GM21723 (cell line): Measurements from ENCODE around the gene RABL2A.
A peak's percentile ranks its signal among the peaks of the same experiment; 100 is the strongest.
"Not testable (repeated sequence)": the region's sequence is repeated elsewhere in the genome, so short reads cannot be mapped to it uniquely, and the experiment has no call there.

ENCODE experiments used
- ATAC-seq: cut with Tn5 transposase; IDR thresholded peaks from one replicate; pipeline ENCODE4 v1.9.1; 2021; ENCODE audit warnings: mild to moderate bottlenecking, moderate library complexity; ENCODE audit not compliant: unreplicated experiment

Gene RABL2A

DNA sequence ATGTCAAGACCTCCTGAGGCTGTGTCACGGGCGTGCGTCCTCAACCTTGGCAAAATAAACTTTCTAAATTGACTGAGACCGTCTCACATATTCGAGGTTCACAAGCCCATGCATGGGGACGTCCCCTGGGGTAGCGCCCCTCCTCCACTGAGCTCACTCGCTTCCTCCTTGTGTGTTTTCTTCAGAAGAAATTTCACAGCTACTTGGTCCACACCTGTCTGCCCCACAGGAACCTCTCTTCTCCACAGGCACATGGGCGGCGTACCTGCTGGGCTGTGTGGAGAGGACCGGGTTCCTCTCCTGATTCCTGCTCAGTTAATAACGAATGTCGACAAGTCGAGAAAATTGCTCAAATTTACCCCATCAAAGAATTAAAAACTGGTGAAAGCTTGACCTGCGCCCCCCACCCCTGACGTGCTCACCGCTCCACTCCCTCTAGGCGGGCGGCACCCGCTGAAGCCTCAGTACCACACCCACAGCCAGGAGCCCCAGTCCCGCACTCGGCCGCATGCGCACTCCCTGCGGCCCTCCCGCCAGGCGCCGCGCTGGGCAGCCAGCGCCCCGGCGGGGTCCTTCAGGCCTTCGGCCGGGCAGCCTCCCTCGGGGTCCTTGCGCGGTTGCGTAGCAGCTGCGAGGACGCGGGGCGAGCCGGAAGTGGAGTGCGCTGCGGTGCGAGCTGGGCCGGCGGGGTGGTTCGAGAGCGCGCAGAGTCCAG, at the start of gene RABL2A:
Gene RABL2A, plus strand, starts transcription at position 651 of the 715 bp plus-strand sequence. CDS start 1,341 bp downstream, outside the sequence.
- ATAC-seq, result peak; percentile 96

DNA sequence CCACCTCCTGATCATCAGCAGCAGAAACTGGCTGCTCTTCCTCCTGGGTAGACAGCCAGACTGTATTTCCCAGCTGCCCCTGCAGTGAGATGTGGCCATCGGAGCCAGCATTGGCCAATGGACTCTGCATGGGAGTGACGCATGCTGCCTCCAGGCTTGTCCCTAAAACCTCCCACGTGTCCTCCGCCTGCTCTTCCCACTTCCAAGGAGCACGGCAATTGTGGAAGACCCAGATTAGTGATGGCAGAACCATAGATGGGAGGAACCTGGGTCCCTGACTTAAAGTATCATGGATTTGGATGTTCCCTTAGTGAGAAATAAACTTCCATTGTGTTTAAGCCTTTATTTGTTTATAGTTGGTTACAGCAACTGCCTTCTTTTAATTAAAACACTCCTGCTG, 48.6 kb upstream of the RABL2A start:
- ATAC-seq, result not testable (repeated sequence)

DNA sequence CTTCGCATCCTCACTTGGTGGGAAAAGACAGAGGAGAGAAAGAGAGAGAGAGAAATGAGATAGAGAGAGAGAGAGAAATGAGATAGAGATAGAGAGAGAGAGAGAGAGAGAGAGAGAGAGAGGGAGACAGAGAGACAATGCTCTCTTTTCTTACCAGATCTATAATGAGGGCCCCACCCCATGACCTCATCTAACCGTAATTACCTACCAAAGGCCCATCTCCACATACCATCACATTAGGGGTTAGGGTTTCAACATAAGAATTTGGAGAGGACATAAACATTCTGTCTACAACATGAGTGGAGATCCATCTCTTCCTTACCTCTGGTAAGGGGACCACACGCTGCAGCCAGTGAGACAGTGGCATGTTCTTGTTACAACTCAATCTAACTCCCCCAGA, 44.6 kb upstream of the RABL2A start:
- ATAC-seq, result not testable (repeated sequence)

DNA sequence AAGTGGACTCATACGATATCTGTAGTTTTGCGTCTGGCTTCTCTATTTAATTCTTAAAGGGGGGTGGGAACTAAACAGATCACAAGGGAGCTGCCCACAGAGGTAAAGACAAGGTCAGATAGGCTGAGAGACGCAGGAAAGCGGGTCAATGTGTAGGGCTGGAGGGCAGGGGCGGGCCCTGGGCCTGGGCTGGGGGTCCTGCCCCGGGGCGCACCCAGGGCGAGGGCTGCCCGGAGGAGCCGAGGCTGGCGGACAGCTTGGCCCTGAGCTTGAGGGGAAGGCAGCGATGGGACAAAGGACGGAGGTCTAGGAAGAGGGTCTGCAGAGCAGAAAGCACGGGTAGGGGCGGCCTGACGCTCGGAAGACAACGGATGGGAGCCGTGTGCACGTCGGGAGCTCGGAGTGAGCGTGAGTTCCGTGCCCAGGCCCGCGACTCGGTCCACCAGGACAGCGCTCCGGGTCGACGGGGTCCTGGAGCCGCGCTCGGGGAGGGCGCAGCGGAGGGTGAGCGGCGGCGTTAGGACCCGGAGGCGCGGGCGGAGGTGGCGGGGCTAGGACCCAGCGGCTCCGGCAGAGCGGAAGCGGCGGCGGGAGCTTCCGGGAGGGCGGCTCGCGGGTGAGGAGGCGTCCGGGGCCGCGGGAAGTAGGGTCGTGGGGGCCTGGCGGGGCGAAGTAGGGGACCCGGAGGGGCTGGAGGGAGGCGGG, 43.4 kb upstream of the RABL2A start:
- not testable (repeated sequence) for ATAC-seq

DNA sequence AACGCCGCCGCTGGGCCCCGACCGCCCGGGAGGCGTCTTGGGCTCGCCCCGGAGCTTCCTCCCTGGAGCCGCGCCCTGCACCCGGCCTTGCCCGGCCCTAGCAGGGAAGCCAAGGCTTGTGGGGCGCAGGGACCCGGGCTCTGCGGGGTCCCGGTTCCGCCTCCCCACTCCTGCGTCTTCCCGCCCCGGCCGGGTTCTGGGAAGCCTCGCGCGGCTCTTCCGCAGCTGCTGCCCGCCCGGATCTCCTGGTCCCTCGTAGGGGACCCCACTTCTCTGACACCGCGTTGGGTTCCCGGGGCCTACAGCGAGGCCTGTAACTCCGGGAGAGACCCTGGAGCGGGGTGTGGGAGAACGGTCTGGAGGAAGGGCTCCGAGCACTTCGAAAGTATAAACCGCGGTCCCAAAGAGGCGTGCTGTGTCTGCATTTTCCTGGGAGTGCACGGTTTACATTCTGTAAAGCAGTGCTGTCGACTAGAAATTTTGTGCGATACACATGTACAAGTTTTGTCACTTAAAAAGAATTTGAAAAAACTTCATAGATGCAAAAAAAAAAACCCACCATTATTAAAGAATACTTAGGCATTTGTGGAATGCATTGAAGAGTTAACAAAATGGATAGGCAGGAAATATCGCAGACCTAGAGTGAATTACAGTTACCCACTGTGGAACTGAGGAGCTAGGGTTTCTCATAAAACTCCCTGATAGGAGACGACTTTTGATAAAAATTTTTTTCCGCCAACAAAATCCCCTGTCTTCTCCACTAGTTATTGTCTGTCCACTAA, 42.6 kb upstream of the RABL2A start:
- ATAC-seq, result not testable (repeated sequence)

DNA sequence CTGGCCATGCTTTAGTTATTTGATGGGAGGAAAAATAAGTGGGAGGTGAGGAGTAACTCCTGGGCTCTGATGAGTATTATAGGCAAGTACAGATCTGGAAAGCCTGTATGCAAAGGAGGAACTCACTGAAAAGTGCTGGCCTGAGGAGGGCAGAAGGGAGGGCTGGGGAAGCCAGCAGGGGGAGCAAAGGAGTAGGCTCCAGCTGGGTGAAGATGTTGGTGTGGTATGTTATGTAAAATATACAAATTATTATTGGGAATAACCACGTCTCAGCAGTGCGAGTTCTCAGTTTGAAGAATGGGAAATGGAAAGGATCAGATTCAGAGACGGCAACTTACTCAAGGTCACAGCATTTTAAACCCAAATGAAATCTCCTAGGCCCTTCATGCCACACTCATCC, 39.9 kb upstream of the RABL2A start:
- ATAC-seq, result not testable (repeated sequence)

DNA sequence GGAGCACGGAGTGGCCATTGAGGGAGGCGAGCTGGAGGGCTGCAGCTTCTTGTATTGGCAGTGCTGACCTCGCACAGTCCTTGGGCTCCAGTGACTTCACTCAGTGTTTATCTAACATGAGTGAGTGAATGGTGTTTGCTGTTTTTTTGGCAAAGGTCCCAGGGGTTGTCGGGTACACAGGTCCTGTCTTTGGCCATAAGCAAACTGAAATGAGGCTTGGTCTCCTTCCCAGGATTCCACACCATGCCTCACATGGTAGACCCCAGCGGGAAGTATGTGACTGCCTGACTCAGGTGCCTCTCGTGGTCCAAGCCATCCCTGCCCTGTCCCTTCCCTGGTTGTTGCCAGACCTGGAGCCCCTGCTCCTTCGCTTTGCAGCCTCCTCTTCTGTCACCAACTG, 37.5 kb upstream of the RABL2A start:
- ATAC-seq, result not testable (repeated sequence)

DNA sequence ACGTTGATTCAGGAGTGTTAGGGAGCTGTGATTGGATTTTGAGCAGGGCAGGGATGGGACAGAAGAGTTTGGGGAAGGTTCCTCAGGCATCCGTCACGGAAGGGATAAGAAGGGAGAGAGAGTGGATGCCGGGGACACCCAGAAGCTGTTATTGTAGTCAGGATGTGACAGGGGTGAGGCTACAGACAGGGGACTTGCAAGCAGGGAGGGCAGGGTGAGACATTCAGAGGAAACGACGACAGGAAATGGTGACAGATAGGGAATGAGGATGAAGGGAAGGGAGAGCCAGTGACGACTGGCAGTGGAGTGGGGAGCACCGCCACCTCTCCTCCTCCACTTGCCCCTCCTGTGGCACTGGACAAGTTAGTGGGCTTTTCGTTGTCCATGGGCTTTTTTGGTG, 35.1 kb upstream of the RABL2A start:
- ATAC-seq, result not testable (repeated sequence)

DNA sequence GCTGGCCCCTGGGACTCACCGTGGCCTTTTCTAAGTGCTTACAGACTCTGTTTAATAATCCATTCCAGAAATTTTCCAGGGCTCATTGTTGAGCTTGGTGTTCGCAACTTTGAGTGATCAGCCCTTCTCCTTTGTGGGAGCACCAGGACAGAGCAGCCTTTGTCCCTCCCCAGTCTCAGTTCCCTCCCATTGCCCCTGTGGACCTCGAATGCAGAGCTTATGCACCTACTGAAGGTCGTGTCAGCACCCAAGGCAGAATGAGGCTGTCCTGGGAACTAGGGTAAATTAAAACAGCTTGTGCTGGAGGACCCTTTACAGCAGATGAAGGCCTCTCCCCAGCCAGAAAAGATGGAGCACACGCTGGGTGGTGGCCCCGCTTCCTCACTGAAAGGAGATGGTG, 33.8 kb upstream of the RABL2A start:
- not testable (repeated sequence) for ATAC-seq

DNA sequence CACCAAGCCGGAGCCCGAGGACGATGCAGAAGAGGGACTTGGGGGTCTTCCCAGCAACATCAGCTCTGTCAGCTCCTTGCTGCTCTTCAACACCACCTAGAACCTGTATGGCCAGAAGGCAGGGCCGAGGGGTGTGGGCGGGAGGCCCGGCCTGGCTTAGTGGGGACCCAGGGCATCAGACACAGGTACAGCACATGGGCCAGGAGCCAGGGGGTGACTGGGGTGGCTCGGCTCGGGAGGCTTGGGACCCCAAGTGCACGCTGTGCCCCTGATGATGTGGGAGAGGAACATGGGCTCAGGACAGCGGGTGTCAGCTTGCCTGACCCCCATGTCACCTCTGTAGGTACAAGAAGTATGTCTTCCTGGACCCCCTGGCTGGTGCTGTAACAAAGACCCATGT, 31.3 kb upstream of the RABL2A start:
- not testable (repeated sequence) for ATAC-seq

DNA sequence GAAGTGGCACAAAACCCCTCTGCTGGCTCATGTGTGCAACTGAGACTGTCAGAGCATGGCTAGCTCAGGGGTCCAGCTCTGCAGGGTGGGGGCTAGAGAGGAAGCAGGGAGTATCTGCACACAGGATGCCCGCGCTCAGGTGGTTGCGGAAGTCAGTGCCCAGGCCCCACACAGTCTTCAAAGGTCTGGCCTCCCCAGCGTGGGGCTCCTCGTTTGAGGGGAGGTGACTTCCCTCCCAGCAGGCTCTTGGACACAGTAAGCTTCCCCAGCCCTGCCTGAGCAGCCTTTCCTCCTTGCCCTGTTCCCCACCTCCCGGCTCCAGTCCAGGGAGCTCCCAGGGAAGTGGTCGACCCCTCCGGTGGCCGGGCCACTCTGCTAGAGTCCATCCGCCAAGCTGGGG, 29.9 kb upstream of the RABL2A start:
- ATAC-seq, result not testable (repeated sequence)

DNA sequence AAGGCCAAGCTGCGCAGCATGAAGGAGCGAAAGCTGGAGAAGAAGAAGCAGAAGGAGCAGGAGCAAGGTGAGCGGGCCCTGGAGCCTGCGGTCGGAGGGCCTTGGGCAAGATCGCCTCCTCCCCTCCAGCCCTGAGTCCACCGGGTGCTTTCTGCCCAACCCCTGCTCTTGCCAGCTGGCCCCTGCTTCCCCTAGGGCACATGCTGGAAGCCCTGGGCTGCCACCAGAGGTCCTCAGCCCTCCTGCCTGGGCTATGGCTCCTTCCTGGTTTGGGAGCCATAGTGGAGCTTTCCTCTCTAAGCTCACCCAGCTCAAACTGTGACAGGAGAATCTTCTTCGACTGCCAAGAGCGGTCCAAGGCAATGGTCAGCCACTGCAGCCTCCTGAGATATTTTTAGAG, 29.5 kb upstream of the RABL2A start:
- ATAC-seq, result not testable (repeated sequence)

DNA sequence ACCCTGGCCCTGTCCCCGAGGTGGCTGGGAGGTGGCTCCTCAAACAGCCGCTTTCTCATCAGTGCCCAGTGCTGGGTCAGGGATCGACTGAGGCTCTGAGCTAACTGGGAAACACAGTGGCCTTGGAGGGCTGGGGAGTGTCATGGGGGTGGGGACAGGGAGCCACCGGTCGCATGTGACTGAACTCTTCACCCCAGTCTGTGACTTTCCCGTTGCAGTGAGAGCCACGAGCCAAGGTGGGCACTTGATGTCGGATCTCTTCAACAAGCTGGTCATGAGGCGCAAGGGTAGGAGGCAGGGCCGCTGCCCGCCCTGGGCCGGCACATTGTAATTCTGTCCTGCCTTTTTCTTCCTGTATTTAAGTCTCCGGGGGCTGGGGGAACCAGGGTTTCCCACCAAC, 28.9 kb upstream of the RABL2A start:
- ATAC-seq, result not testable (repeated sequence)

DNA sequence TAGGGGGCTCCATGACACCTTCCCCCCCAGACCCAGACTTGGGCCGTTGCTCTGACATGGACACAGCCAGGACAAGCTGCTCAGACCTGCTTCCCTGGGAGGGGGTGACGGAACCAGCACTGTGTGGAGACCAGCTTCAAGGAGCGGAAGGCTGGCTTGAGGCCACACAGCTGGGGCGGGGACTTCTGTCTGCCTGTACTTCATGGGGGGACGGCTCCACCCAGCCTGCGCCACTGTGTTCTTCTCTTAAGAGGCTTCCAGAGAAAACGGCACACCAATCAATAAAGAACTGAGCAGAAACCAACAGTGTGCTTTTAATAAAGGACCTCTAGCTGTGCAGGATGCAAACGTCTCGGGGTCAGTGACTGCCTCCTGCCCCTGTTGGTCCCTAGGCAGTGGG, 28.3 kb upstream of the RABL2A start:
- ATAC-seq, result not testable (repeated sequence)

DNA sequence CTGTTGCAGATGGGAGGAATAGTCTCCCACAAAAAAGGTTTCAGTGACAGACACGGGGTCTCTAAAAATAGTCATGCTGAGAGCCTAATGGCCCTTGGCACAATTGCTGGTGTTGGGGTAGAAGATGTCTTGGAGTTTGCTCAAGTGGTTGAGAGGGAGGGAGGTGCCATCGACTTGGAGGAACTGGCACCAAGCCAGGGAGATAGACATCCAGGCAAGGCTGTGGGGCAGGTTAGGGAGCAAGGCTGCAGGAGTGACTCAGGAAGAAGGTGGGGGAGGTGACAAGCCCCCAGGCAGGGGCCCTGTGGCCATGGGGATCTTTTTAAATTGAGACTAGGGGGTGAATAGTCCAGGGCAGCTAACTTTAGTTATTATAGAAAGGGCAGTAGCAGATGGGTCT, 27.9 kb upstream of the RABL2A start:
- not testable (repeated sequence) for ATAC-seq

DNA sequence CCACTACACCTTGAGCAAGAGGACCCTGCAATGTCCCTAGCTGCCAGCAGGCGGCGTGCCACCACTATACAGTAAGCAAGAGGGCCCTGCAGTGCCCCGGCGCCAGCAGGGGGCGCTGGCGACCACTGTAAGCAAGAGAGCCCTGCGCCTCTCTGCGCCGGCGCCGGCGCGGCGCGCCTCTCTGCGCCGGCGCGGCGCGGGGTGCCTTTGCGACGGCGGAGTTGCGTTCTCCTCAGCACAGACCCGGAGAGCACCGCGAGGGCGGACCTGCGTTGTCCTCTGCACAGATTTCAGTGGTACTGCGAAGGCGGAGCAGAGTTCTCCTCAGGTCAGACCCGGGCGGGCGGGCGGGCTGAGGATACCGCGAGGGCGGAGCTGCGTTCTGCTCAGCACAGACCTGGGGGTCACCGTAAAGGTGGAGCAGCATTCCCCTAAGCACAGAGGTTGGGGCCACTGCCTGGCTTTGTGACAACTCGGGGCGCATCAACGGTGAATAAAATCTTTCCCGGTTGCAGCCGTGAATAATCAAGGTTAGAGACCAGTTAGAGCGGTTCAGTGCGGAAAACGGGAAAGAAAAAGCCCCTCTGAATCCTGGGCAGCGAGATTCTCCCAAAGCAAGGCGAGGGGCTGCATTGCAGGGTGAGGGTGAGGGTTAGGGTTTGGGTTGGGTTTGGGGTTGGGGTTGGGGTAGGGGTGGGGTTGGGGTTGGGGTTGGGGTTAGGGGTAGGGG, 24.9 kb upstream of the RABL2A start:
- not testable (repeated sequence) for ATAC-seq

DNA sequence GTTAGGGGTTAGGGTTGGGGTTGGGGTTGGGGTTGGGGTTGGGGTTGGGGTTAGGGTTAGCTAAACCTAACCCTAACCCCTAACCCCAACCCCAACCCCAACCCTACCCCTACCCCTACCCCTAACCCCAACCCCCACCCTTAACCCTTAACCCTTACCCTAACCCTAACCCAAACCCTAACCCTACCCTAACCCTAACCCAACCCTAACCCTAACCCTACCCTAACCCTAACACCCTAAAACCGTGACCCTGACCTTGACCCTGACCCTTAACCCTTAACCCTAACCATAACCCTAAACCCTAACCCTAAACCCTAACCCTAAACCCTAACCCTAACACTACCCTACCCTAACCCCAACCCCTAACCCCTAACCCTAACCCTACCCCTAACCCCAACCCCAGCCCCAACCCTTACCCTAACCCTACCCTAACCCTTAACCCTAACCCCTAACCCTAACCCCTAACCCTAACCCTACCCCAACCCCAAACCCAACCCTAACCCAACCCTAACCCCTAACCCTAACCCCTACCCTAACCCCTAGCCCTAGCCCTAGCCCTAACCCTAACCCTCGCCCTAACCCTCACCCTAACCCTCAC, 24.1 kb upstream of the RABL2A start:
- ATAC-seq, result no peak

DNA sequence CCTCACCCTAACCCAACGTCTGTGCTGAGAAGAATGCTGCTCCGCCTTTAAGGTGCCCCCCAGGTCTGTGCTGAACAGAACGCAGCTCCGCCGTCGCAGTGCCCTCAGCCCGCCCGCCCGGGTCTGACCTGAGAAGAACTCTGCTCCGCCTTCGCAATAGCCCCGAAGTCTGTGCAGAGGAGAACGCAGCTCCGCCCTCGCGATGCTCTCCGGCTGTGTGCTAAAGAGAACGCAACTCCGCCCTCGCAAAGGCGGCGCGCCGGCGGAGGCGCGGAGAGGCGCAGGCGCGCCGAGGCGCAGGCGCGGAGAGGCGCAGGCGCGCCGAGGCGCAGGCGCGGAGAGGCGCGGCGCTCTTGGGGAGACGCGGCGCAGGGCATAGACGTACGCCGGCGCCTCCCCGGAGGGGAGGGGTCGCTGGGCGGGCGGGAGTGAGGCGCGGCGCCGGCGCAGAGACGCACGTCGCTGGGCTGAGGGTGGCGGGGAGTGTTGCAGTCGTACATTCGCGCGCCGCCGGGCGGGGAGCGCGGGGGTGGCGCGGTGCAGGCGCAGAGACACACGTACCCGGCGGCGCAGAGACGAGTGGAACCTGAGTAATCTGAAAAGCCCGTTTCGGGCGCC, 23.5 kb upstream of the RABL2A start:
- ATAC-seq, result peak; percentile 100

DNA sequence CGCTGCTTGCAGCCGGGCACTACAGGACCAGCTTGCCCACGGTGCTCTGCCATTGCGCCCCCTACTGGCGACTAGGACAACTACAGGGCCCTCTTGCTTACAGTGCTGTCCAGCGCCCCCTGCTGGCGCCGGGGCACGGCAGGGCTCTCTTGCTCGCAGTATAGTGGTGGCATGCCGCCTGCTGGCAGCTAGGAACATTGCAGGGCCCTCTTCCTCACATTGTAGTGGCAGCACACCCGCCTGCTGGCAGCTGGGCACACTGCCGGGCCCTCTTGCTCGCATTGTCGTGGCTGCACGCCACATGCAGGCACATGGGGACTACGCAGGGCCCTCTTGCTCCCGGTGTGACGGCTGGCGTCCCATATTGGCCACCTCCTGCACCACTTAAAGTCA, 23.0 kb upstream of the RABL2A start:
- not testable (repeated sequence) for ATAC-seq

DNA sequence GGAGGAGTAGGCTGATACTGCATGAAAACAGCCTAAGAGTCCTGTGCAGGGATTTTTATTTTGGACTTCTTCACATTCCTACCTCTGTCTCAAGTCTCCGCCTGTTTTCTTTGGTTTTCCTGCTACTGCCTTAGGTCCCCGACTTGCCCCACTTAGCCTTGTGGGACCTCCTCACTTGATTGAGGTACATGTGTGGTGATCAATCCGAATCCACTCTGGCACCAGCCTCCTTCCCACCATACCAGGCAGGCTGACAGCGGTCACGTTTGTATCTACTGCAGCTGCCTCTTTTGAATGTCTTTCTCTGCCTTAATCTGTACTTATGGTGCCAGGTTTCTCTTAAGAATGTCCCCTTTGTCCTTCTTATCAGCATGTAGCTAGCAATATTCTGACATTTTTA, 22.4 kb upstream of the RABL2A start:
- not testable (repeated sequence) for ATAC-seq
